HTERT RPE-1 (cell line): Measurements from ENCODE around the gene INPP5E.

Experiments
- in situ Hi-C: fragments of 300-500 bp; cut with MboI; formaldehyde crosslinking; loops from 4 replicates; pipeline ENCODE4 v1.14.3; 2020; ENCODE audit warnings: low sequenced_read_pairs

The INPP5E gene

DNA sequence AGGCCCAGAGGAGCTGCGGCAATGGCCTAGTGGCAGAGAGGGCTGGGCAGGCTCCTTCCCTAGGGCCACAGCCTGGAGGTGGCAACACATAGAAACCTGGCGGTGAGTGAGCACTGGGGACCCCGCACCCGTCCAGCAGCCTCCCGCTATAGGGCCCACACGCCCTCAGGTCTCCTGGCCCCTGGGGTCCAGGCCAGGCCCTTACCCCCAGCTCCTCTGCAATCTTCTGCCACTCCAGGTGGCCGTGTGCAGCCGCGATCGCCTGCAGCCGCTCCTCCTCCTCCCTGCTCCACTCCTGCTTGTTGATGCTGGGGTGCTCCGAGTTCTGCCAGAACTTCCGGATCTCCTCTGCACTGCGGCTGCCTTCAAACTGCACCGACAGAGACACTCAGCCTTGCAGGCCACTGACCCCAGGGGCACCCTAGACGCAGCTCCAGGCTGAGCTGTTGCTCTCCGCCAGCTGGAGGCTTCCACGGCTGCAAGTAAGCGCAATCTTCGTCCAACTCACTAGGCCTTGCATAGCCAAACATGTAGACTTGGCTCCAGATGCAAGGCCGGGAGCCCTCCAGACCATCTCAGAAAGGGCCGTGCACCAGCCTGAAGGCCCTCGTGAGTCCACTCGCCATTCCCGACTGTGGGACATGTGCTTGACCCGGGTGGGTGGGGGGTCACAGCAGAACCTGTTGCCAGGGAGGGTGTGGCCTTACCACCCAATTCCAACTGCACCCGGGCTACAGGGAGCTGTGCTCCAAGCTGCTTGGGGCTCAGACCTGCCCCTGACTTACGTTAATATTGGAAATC, 47.7 kb downstream of the INPP5E start:
- in situ Hi-C loops = no loop called here

DNA sequence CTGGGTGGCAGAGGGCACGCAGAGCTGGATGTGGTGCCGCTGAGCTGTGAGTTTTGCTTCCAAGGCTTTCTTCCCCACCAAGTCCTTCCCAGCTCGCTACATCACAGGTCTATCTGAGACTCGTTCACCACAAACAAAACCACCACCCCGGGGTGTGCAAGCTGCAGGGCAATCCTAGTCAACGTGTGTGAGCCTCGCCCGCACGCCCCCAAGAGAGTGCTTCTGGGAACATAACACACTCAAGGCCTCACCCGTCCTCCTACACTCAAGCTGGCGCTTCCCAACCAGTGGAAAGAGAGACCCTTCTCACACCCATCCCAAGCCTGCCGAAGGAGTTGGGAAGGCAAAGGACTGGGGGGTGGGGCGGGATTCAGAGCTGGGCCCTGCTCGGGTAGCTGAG, 50.2 kb downstream of the INPP5E start:
- in situ Hi-C loops = no loop called here

DNA sequence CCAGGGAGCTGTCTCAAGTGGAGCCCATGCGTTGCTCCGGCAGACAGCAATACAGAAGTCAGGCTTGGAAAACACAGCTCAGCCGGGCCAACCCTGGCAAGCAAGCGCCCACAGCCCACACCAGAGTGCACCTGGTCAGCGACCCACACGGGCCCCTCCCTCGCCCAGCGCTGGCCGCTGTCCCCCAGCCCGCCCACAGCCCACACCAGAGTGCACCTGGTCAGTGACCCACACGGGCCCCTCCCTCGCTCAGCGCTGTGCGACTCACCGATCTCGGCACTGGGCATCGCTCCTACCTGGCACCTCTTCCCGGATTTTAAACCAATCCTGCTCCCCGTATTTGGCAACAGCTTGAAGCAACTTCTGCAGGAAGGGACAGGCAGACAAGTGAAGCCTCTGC, 52.4 kb downstream of the INPP5E start:
- in situ Hi-C loops = no loop called here

DNA sequence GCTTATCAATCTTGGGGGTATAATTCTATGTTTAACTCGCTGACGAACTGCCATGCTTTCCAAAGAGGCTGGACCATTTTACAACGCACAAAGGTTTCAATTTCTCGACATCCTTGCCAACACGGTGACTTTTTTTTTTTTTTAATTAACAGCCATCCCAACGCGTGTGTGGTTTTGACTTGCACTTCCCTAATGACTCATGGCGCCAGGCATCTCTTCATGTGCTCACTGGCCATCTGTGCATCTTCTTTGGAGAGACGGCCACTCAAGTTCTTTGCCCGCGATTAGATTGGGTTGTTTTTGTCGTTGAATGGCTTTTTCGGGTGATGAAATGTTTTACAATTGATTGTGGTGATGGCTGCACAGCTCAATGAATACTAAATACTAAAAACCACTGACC, 53.6 kb downstream of the INPP5E start:
- in situ Hi-C loops = no loop called here

DNA sequence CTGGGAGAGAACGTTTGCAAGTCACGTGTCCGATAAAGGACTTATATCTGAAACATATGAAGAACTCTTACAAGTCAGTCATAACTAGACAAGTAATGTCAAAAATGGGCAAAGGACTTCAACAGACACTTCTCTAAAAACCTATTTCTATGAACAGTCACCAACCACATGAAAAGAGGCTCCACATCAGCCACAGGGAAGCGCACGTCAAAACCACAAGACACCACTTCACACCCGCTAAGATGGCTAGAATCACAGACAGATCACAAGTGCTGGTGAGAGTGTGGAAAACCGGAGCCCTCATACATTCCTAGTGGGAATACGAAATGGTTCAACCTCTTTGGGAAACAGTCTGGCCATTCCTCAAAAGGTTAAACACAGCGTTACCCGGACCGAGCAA, 54.6 kb downstream of the INPP5E start:
- in situ Hi-C loops = no loop called here

DNA sequence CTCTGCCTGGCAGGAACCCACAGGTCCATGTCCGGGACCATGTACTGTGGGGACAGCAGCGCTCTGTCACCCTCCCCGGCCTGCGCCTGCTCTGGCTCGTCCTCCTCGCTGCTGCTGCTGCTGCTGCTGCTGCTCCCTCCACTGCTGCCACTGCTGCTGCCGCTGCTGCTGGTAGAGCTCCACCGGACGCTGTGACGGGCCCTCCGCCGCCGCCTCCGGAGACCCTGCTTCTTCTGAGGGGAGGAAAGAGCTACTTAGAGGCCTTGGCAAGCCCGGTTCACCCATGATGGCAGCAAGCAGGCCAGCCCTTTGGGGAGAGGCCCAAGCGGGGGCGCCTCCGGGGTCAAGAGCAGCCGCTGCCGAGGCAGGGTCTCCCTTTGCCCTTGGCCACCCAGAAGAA, 56.2 kb downstream of the INPP5E start:
- in situ Hi-C loops = no loop called here

DNA sequence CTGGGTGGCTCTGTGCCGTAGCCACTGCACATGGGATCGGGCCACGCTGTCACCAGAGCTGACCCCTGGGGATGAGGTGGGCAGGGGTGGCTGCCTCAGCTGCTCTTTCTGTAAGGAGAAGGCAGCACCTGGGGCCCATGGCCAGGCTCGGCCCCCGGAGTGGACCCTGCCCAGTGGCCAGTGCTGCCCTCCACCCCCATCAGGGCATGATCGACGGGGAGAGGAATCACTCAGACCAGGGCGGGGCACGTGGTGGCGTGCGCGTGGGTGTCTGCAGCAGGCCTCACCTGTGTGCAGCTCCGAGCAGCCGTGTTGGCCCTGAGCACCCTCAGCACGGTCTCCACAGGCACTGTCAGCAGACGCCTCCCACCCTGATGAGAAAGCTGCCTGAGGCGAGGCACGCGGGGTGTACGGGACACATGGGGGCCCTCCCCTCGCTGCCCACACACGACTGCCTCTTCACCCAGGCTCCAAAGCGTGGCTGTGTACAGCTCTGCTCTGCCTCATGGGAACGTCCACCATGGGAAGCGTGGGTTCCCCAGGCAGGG, 57.6 kb downstream of the INPP5E start:
- in situ Hi-C loops = no loop called here

DNA sequence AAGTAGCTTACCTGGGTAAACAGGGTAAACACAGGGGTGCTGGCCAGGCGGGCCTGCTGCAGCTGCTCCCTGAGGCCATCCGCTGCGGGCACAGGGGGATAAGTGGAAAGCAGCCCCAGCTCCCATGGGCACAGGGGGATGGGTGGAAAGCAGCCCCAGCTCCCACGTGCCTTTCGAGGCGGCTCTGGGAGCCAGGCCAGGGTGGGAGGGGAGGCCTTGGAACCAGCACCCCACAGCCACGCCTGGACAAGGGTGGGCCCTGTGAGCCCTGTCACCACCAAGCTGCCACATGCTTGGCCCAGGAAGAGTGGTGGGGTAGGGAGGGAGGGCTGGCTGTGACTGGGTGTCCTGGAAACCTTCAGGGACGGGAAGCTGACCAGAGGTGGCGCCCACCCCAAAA, 58.3 kb downstream of the INPP5E start:
- in situ Hi-C loops = no loop called here

DNA sequence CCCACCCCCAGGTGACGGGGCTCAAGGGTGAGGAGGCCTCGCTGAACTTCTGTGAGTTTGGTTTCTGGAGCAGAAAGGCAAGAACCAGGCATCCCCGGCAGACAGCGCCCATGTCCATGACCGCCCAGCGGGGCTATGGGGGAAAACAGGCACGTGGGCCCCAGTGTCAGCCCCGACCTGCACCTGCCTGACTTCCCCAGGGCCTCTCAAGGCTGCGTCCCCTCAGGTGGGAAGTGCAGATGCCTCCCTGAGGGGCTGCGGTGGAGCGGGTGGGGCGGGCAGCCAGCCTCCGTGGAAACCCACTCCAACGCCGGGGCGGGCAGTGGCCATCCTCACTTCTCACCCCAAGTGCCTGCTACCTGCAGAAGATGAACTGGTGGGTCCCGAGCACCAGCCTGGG, 59.3 kb downstream of the INPP5E start:
- in situ Hi-C loops = no loop called here

DNA sequence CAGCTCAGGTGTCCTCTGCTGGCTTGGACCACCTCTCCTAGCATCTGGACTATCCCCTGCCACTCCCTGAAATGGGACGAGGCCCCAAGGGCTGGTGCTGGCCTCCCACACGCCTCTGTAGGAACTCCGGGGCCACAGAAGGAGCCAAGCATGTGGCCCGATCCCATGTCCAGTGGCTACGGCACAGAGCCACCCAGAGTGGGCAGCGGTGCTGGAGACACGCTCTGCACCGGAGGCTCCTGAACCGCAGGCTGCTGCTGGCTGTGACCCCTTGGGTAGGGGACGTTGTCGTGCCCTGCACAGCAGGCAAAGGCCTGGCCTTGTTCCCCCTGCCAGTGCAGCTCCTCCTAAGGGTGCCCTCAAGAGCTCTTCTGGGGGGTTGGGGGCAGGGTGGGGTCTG, 59.8 kb downstream of the INPP5E start:
- in situ Hi-C loops = no loop called here

DNA sequence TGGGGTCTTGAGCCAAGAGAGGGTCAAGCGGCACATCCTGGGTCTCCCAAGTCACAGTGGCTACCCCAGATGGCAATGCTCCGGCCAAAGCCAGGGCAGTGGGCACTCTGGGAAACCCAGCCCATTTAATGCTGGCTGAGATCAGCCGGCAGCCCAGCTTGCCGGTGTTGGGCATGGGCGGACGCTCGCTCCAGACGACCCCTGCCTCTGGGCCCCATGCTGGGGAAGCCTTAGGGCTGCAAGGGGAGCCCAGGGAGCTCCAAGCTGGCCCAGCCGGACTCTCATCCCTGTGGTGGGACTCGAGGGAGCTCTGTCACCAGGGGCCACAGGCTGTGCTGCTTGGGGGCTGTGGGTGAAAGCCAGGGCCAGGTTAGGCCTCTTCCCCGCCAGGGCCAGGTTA, 60.2 kb downstream of the INPP5E start:
- in situ Hi-C loops = no loop called here

DNA sequence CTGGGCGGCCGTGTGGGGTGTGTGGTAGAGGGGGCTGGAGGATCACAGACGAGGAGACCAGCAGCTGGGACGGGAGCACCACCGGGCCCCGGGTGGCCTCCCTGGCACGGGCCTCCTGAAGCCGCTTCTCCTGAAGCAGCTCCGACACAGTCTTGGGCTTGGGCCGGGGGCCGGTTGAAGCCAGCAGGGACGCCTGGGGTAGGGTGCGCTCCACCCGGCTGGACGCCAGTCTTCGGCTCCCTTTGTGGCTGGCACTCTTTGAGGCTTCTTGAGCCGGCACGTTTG, 60.7 kb downstream of the INPP5E start:
- in situ Hi-C loops = no loop called here
